Measurements from ENCODE around the gene ACTBL2. TPM values are rescaled to one million over a fixed set of nuclear protein-coding genes. Genes with fewer than 3 reads are reported as not detected.
A peak's percentile ranks its signal among the peaks of the same experiment; 100 is the strongest.

Gene ACTBL2
- total and polyA plus RNA-seq, 2 donors: not detected

GRCh38 chr5:57504357-57504756 lies 21.7 kb upstream of the ACTBL2 start:
- no peak overlapping the region for H3K27ac ChIP-seq (ENCODE audit: low read depth)
- 94% methylated on average over 5 of the region's 5 CpGs for WGBS
- H3K36me3 ChIP-seq (ENCODE audit: insufficient read depth): no peaks in the 10 kb centered on the region
- H3K4me3 ChIP-seq (ENCODE audit: low read depth, low read length): no peak overlapping the region
- DNase-seq (ENCODE audit: extremely low spot score): no peak
- H3K4me1 ChIP-seq (ENCODE audit: insufficient read depth): no peaks in the 10 kb centered on the region

DNA sequence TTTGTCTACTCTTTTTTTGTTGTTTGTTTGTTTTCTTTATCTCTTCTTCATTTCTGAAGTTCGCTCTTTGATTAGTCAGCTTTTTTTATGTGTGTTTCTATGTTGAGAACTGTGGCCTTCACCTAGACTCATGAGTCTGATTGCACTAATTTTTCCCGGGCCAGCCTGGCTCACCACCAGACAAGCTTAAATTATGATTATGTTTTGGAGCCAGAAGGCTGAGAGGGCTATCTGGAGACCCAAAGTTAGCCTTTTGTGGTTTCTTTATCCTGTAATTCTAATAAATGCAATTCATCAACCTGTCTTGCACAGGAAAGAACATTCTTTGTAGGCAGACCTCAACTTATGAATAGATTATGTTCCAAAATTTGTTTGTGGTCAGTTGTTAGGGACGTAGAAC lies 20.8 kb upstream of the ACTBL2 start:
- DNase-seq (ENCODE audit: extremely low spot score): no peak
- Histone ChIP-seq H3K4me1 (ENCODE audit: insufficient read depth) (no peaks in the 10 kb centered on the region), H3K36me3 (ENCODE audit: insufficient read depth) (no peaks in the 10 kb centered on the region), H3K27ac (ENCODE audit: low read depth) (no peak overlapping the region), H3K4me3 (ENCODE audit: low read depth, low read length) (no peak overlapping the region)
- 45% methylated on average over 3 of the region's 3 CpGs for WGBS

DNA sequence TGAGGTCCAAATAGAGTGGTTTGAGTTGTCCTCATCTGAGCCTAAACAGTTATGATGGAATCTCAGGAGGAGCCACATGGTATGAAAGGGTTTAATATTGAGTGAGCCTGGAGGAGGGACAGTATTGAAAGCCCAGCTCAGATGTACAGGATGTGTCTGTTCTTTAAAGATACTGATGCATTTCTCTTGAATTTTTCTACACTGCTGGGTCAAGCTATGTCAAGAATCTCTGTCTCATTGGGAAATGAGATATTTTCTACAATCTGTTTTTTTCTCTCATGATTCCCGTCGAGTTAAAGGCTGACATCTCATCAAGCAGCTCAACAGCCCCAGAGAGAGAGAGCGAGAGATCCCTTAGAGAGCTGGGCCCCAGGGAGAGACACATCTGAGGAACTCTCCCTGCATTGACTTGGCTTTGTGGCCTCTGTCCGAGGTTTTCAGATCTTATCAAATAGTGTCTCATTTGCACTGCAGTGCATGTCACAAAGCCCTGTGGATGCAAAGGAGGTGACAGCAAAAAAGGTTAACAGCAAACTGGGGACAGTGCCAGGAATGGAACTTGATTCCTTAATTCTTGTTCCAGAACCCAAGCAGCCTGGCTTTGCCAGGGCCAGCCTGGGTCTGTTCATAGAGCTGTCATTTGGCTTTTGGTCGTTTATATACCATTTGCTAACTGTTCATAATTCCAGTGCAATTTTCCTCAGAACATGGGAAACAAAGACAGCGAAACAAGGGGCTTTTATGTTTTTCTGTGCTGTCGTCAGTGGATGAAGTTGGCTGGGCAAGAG lies 19.0 kb upstream of the ACTBL2 start:
- Histone ChIP-seq H3K36me3 (ENCODE audit: insufficient read depth) (no peaks in the 10 kb centered on the region), H3K4me3 (ENCODE audit: low read depth, low read length) (no peak overlapping the region), H3K4me1 (ENCODE audit: insufficient read depth) (no peaks in the 10 kb centered on the region), H3K27ac (ENCODE audit: low read depth) (no peak overlapping the region)
- no peak for DNase-seq (ENCODE audit: extremely low spot score)
- WGBS: 68% methylated on average over 7 of the region's 7 CpGs

GRCh38 chr5:57499262-57500050 lies 16.8 kb upstream of the ACTBL2 start:
- Histone ChIP-seq H3K36me3 (ENCODE audit: insufficient read depth) (no peaks in the 10 kb centered on the region), H3K4me1 (ENCODE audit: insufficient read depth) (no peaks in the 10 kb centered on the region), H3K4me3 (ENCODE audit: low read depth, low read length) (no peak overlapping the region), H3K27ac (ENCODE audit: low read depth) (no peak overlapping the region)
- DNase-seq (ENCODE audit: extremely low spot score): no peak
- 37% methylated on average over 8 of the region's 8 CpGs for WGBS

GRCh38 chr5:57497733-57498132 lies 15.1 kb upstream of the ACTBL2 start:
- Histone ChIP-seq H3K27ac (ENCODE audit: low read depth) (no peak overlapping the region), H3K36me3 (ENCODE audit: insufficient read depth) (no peaks in the 10 kb centered on the region), H3K4me1 (ENCODE audit: insufficient read depth) (no peaks in the 10 kb centered on the region), H3K4me3 (ENCODE audit: low read depth, low read length) (no peak overlapping the region)
- DNase-seq (ENCODE audit: extremely low spot score): no peak

DNA sequence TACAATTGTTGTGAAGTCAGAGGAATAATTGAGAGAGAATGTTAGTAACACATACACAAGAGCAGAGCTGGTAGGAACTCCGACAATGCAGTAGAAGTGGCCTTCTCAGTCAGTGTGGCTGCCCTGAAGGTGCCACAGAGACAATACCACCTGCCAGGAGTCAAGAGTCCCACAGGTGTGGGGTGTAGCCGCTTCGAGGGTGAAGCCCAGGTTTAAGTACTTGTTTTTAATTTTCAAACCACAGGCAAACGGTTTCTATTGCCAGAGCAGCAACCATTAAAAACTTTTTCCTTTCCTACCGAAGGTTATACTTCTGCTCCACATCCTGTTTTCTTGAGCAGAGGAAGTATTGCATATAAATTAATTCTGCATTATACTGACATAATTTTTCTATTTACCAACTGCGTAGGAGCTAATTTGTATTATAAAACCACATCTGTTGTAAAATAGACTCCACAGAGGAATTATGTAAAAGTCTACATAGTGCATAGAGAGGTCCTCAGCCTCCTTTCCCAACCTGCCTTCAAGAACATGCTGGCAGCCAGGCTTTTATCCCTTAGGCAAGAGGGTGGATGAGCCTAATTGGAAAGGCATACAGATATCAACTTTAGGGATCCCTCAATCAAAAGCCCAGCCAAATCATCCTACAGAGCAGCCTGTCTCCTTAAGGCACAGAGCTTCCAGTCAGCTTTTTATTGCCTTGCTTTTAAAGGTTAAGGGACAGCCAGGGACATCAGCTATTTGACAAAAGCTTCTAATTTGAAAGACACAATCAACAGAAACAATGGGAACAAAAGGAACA lies 12.9 kb upstream of the ACTBL2 start:
- Histone ChIP-seq H3K4me1 (ENCODE audit: insufficient read depth) (no peaks in the 10 kb centered on the region), H3K27ac (ENCODE audit: low read depth) (no peak overlapping the region), H3K36me3 (ENCODE audit: insufficient read depth) (no peaks in the 10 kb centered on the region), H3K4me3 (ENCODE audit: low read depth, low read length) (no peak overlapping the region)
- no peak for DNase-seq (ENCODE audit: extremely low spot score)
- WGBS: 69% methylated on average over 6 of the region's 6 CpGs

DNA sequence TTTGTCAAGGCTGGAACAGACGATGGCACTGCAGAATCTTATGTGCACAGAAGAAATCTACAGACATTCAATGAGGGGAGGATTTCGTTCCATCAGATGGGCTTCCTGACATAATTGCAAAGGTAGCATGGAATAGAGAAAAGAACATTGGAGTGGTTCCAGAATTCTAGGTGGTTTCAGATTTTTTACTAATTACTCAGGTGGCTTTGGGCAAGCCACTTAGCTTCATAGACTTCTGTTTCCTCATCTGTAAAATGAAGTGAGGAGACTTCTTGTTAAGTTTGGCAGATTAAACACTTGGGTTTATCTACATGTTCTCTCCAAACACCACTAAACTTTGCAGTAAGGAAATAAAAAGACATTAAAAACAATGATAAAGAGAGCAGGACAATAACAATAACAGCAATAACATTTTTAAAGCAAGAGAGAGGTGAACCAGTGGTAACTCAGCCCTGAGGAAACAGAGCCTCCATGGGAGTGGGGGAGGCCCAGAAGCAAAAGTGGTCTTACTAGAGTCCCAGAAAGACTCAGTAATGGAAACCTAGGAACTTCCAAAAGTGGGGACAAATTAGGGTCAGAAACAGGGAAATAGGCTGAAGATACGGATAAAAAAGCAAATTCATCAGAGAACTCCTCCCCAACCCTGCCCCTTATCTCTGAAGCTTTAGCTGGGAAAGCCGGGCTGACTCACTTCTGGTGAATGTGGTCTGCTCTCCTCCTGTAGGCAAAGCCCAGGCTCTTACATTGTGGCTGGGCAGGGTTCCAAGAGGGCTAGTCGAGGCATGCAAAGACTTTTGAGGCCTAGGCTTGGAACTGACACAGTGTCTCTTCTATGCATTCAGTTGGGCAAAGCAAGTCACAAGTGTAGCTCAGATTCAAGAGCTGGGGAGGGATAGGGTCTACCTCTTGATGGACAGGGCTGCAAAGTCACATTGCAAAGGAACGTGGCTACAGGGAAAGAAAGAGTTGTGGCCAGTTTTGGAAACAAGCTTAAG lies 11.8 kb upstream of the ACTBL2 start:
- DNase-seq (ENCODE audit: extremely low spot score): peak; percentile 79
- Histone ChIP-seq H3K4me3 (ENCODE audit: low read depth, low read length) (no peak overlapping the region), H3K27ac (ENCODE audit: low read depth) (no peak overlapping the region), H3K36me3 (ENCODE audit: insufficient read depth) (no peaks in the 10 kb centered on the region), H3K4me1 (ENCODE audit: insufficient read depth) (no peaks in the 10 kb centered on the region)
- WGBS: 41% methylated on average over 6 of the region's 6 CpGs

GRCh38 chr5:57493034-57493433 lies 10.4 kb upstream of the ACTBL2 start:
- no peak overlapping the region for H3K4me3 ChIP-seq (ENCODE audit: low read depth, low read length)
- H3K4me1 ChIP-seq (ENCODE audit: insufficient read depth): no peaks in the 10 kb centered on the region
- DNase-seq (ENCODE audit: extremely low spot score): no peak
- no peaks in the 10 kb centered on the region for H3K36me3 ChIP-seq (ENCODE audit: insufficient read depth)
- no peak overlapping the region for H3K27ac ChIP-seq (ENCODE audit: low read depth)
- 87% methylated on average over 1 of the region's 1 CpG for WGBS

GRCh38 chr5:57492632-57493031 lies 10.0 kb upstream of the ACTBL2 start:
- Histone ChIP-seq H3K4me3 (ENCODE audit: low read depth, low read length) (no peak overlapping the region), H3K27ac (ENCODE audit: low read depth) (no peak overlapping the region), H3K4me1 (ENCODE audit: insufficient read depth) (no peaks in the 10 kb centered on the region), H3K36me3 (ENCODE audit: insufficient read depth) (no peaks in the 10 kb centered on the region)
- no peak for DNase-seq (ENCODE audit: extremely low spot score)
- 89% methylated on average over 3 of the region's 3 CpGs for WGBS

- H3K36me3 ChIP-seq (ENCODE audit: insufficient read depth): no peaks in the 10 kb centered on the region
- no peak overlapping the region for H3K27ac ChIP-seq (ENCODE audit: low read depth)
- 92% methylated on average over 5 of the region's 5 CpGs for WGBS
- H3K4me3 ChIP-seq (ENCODE audit: low read depth, low read length): no peak overlapping the region
- H3K4me1 ChIP-seq (ENCODE audit: insufficient read depth): no peaks in the 10 kb centered on the region
- no peak for DNase-seq (ENCODE audit: extremely low spot score)
These were observed 8.9 kb upstream of the ACTBL2 start for GRCh38 chr5:57491369-57491965.

DNA sequence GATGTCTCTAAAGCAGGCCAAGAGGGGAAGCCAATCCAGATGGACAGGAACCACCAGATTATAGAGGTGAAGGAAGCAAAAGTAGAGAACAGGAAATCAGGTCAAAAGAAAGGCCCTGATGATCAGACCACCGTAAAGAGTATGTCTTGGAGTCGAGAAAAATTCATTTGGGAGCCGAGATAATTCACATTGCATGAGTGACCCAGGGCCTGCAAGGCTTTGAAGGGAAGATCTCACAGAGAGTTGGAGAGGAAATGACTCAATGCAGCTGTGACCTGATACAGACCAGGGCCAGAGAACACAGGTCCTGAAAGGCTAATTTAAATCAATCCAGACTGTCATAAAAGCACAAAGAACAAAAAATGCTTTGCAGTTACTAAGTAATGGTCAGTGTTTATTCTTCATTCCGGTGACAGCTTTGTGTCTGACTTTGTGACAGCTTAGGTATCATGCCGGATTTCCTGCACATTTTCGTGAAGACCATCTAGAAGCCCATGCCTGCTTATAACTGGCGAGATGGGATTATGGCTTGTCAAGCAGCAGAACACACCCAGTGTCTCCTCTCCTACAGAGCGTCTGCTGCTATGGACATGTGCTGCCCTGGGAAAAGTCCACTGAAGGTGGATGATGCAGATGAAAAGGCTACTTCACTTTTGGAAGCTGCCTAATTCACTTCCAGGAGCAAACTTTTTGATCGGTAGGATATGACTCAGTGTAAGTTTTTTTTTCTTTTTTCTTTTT lies 5.8 kb upstream of the ACTBL2 start:
- Histone ChIP-seq H3K4me1 (ENCODE audit: insufficient read depth) (no peaks in the 10 kb centered on the region), H3K27ac (ENCODE audit: low read depth) (no peak overlapping the region), H3K36me3 (ENCODE audit: insufficient read depth) (no peaks in the 10 kb centered on the region), H3K4me3 (ENCODE audit: low read depth, low read length) (no peak overlapping the region)
- DNase-seq (ENCODE audit: extremely low spot score): no peak
- 66% methylated on average over 9 of the region's 9 CpGs for WGBS

- Histone ChIP-seq H3K4me3 (ENCODE audit: low read depth, low read length) (no peak overlapping the region), H3K27ac (ENCODE audit: low read depth) (no peak overlapping the region), H3K4me1 (ENCODE audit: insufficient read depth) (no peaks in the 10 kb centered on the region), H3K36me3 (ENCODE audit: insufficient read depth) (no peaks in the 10 kb centered on the region)
- WGBS: 66% methylated on average over 4 of the region's 4 CpGs
- no peak for DNase-seq (ENCODE audit: extremely low spot score)
These were observed 3.5 kb upstream of the ACTBL2 start for GRCh38 chr5:57486027-57486602.

Measured in urinary bladder (tissue), 4 donors.